BJ (cell line): ENCODE data around the gene PRLR. TPM values are rescaled to one million over a fixed set of nuclear protein-coding genes. Genes with fewer than 3 reads are reported as not detected.

Experiments
- CTCF ChIA-PET: fragments of 350-600 bp; formaldehyde crosslinking; extraction: SDS; loops from one replicate; lab custom pipeline; 2021; ENCODE audit warnings: antibody characterized with exemption, inconsistent platforms; lab: Yijun Ruan, JAX
- POLR2A ChIA-PET: fragments of 300-600 bp; sonication (Branson Sonifier 250); formaldehyde crosslinking; extraction: SDS; loops from one replicate; lab custom pipeline; 2021; ENCODE audit warnings: antibody characterized with exemption; lab: Charles Lee
- DNase-seq: peaks from one replicate; pipeline ENCODE4 v3.0.0-alpha.2; 2011; ENCODE audit warnings: low read depth
- H3K27me3 ChIP-seq: 2 replicates; pipeline ENCODE4 v1.6.0; 2011; ENCODE audit warnings: low read length; ENCODE audit not compliant: control insufficient read depth, insufficient read depth
- H3K36me3 ChIP-seq: 2 replicates; pipeline ENCODE4 v1.5.1; 2011; ENCODE audit warnings: low read length; ENCODE audit not compliant: control insufficient read depth, insufficient read depth
- H3K4me3 ChIP-seq: 2 replicates; pipeline ENCODE4 v1.5.1; 2011; ENCODE audit warnings: low read depth, mild to moderate bottlenecking, control low read depth, low read length
- polyA plus RNA-seq: library from polyadenylated mRNA; depleted of rRNA; stranded (reverse); fragments of >200 nt; gene quantifications from 2 replicates; pipeline ENCODE4 v1.2.3, GENCODE V29; 2011
- TF ChIP-seq, protein P1 (sequence below): IDR thresholded peaks from 2 replicates; pipeline ENCODE4 v1.5.1; 2011; ENCODE audit warnings: low read depth, mild to moderate bottlenecking, control low read depth, inconsistent platforms, low read length, moderate library complexity; ENCODE audit not compliant: insufficient read depth

The PRLR gene
- polyA plus RNA-seq, 1 experiment = 0.34 TPM

- no peak overlapping the region for H3K4me3 ChIP-seq
- ChIA-PET CTCF (interaction anchor here (1.5 kb wide), 1 partner anchor 340 kb away, joined by 3 read pairs; no protein-coding TSS in a partner anchor), POLR2A (no interaction called here)
- H3K27me3 ChIP-seq = no peaks in the 10 kb centered on the region
- TF ChIP-seq, protein P1, sequence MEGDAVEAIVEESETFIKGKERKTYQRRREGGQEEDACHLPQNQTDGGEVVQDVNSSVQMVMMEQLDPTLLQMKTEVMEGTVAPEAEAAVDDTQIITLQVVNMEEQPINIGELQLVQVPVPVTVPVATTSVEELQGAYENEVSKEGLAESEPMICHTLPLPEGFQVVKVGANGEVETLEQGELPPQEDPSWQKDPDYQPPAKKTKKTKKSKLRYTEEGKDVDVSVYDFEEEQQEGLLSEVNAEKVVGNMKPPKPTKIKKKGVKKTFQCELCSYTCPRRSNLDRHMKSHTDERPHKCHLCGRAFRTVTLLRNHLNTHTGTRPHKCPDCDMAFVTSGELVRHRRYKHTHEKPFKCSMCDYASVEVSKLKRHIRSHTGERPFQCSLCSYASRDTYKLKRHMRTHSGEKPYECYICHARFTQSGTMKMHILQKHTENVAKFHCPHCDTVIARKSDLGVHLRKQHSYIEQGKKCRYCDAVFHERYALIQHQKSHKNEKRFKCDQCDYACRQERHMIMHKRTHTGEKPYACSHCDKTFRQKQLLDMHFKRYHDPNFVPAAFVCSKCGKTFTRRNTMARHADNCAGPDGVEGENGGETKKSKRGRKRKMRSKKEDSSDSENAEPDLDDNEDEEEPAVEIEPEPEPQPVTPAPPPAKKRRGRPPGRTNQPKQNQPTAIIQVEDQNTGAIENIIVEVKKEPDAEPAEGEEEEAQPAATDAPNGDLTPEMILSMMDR = no peak
- DNase-seq = no peak
- H3K36me3 ChIP-seq = no peaks in the 10 kb centered on the region
Observed at GRCh38 chr5:35096216-35096615, 134.1 kb downstream of the PRLR start.

GRCh38 chr5:35095366-35095765, 134.9 kb downstream of the PRLR start:
- TF ChIP-seq, protein P1 = no peak
- Histone ChIP-seq H3K36me3 (no peaks in the 10 kb centered on the region), H3K27me3 (no peaks in the 10 kb centered on the region), H3K4me3 (no peak overlapping the region)
- CTCF ChIA-PET = no interaction called here
- POLR2A ChIA-PET = no interaction called here
- no peak for DNase-seq

DNA sequence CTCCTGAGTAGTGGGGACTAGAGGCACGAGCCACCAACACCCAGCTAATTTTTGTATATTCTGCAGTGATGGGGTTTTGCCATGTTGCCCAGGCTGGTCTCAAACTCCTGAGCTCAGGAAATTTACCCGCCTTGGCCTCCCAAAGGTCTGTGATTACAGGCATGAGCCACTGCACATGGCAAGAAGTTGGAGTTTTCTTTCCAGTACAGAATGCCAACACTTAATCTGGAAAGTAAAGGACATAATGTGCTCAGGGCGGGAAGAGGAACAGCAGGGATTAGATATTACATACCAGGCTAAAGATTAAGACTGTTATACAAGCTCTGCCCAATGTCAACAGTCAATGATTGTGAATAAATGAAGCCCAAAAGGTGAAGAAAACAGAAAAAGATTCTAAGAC, 135.3 kb downstream of the PRLR start:
- DNase-seq = no peak
- POLR2A ChIA-PET = no interaction called here
- no peaks in the 10 kb centered on the region for H3K27me3 ChIP-seq
- TF ChIP-seq, protein P1 = no peak
- CTCF ChIA-PET = no interaction called here
- H3K36me3 ChIP-seq = no peaks in the 10 kb centered on the region
- no peak overlapping the region for H3K4me3 ChIP-seq

DNA sequence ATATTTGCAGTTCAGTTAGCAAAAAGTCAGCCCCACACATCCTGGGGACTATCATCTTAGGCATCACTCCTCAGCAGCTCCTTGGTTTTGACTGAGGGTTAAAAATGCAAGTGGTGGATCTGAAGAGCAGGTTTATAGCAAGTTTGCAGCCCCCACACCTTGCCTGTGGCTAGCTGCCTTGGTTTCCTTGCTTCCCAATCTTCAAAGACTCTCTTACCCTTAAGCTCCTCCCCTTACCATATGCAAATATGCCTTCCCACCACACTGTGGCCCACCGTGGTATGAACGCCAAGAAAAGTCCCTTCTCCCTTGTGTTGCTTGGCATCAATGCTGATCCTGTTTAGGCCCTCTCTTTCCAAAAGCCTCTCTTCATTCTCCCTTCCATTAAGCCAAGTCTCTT, 137.6 kb downstream of the PRLR start:
- Histone ChIP-seq H3K27me3 (no peaks in the 10 kb centered on the region), H3K36me3 (no peaks in the 10 kb centered on the region), H3K4me3 (no peak overlapping the region)
- ChIA-PET POLR2A (no interaction called here), CTCF (interaction anchor here (0.9 to 1.3 kb wide), 2 partner anchors 90 to 834 kb away, joined by 3 to 5 read pairs; no protein-coding TSS in a partner anchor)
- DNase-seq = no peak
- TF ChIP-seq, protein P1 = no peak

- CTCF ChIA-PET = interaction anchor here (0.9 to 1.9 kb wide), 4 partner anchors 88 to 833 kb away, joined by 3 to 6 read pairs (median 4); no protein-coding TSS in a partner anchor
- TF ChIP-seq, protein P1 = no peak
- no peak for DNase-seq
- no peak overlapping the region for H3K4me3 ChIP-seq
- POLR2A ChIA-PET = no interaction called here
- H3K27me3 ChIP-seq = no peaks in the 10 kb centered on the region
- no peaks in the 10 kb centered on the region for H3K36me3 ChIP-seq
Observed at GRCh38 chr5:35091704-35092103, 138.6 kb downstream of the PRLR start.
